HG02884 (cell line): ENCODE data around the gene UFSP1.
"Not testable (repeated sequence)": the region's sequence is repeated elsewhere in the genome, so short reads cannot be mapped to it uniquely, and the experiment has no call there.

Experiments used
- ATAC-seq: cut with Tn5 transposase; IDR thresholded peaks from one replicate; pipeline ENCODE4 v1.9.1; 2021; ENCODE audit warnings: mild to moderate bottlenecking, moderate library complexity; ENCODE audit not compliant: unreplicated experiment

The UFSP1 gene

GRCh38 chr7:100888988-100889750, at the start of gene UFSP1:
Gene UFSP1, minus strand, starts transcription at chr7:100889715. Its CDS starts 444 bp downstream, at chr7:100889271.
- ATAC-seq, result peak; percentile 18

GRCh38 chr7:100936167-100936566, 46.7 kb upstream of the UFSP1 start:
- ATAC-seq, result not testable (repeated sequence)

GRCh38 chr7:100935381-100935780, 45.9 kb upstream of the UFSP1 start:
- ATAC-seq, result not testable (repeated sequence)

GRCh38 chr7:100933734-100934133, 44.2 kb upstream of the UFSP1 start:
- no peak for ATAC-seq

- ATAC-seq, result no peak
Observed at GRCh38 chr7:100929808-100930174, 40.3 kb upstream of the UFSP1 start.

- not testable (repeated sequence) for ATAC-seq
Observed at GRCh38 chr7:100923616-100924015, 34.1 kb upstream of the UFSP1 start.

- no peak for ATAC-seq
Observed at GRCh38 chr7:100921039-100921438, 31.5 kb upstream of the UFSP1 start.

- not testable (repeated sequence) for ATAC-seq
Observed at GRCh38 chr7:100919779-100920437, 30.4 kb upstream of the UFSP1 start.

- not testable (repeated sequence) for ATAC-seq
Observed at GRCh38 chr7:100919335-100919734, 29.8 kb upstream of the UFSP1 start.

- no peak for ATAC-seq
Observed at GRCh38 chr7:100914879-100915447, 25.4 kb upstream of the UFSP1 start.

- no peak for ATAC-seq
Observed at GRCh38 chr7:100914208-100914878, 24.8 kb upstream of the UFSP1 start.

- ATAC-seq, result no peak
Observed at GRCh38 chr7:100911484-100911883, 22.0 kb upstream of the UFSP1 start.

- ATAC-seq, result not testable (repeated sequence)
Observed at GRCh38 chr7:100910443-100910842, 20.9 kb upstream of the UFSP1 start.

- ATAC-seq, result no peak
Observed at GRCh38 chr7:100908512-100908911, 19.0 kb upstream of the UFSP1 start.

- ATAC-seq, result no peak
Observed at GRCh38 chr7:100902638-100903037, 13.1 kb upstream of the UFSP1 start.

GRCh38 chr7:100901921-100902332, 12.4 kb upstream of the UFSP1 start:
- no peak for ATAC-seq

GRCh38 chr7:100900978-100901377, 11.5 kb upstream of the UFSP1 start:
- no peak for ATAC-seq

- no peak for ATAC-seq
Observed at GRCh38 chr7:100899432-100899831, 9.9 kb upstream of the UFSP1 start.

- no peak for ATAC-seq
Observed at GRCh38 chr7:100897772-100898454, 8.4 kb upstream of the UFSP1 start.

- ATAC-seq, result no peak
Observed at GRCh38 chr7:100896732-100897608, 7.5 kb upstream of the UFSP1 start.
